Ascending aorta (tissue), 2 donors: ENCODE measurements around the gene MLN. TPM values are rescaled to one million over a fixed set of nuclear protein-coding genes. Genes with fewer than 3 reads are reported as not detected.

Source experiments
- DNase-seq, 2 donors: peaks; one replicate each; pipeline ENCODE4 v3.0.0-alpha.2; 2019; ENCODE audit warnings: low spot score in 2 of 2
- H3K27ac ChIP-seq, 2 donors: fragments of 200-600 bp; sonication (generic); one replicate each; pipeline ENCODE4 v1.5.1; 2016 to 2017; ENCODE audit warnings: mild to moderate bottlenecking in 1 of 2
- H3K27me3 ChIP-seq: fragments of 200-600 bp; sonication (generic); one replicate; pipeline ENCODE4 v1.5.1; 2017
- H3K36me3 ChIP-seq, 2 donors: fragments of 200-600 bp; sonication (generic); one replicate each; pipeline ENCODE4 v1.5.1; 2016
- H3K4me1 ChIP-seq, 2 donors: fragments of 200-600 bp; sonication (generic); one replicate each; pipeline ENCODE4 v1.5.1; 2016 to 2017; ENCODE audit warnings: mild to moderate bottlenecking in 1 of 2
- H3K4me3 ChIP-seq, 2 donors: fragments of 200-600 bp; sonication (generic); one replicate each; pipeline ENCODE4 v1.5.1; 2016 to 2017; ENCODE audit warnings: mild to moderate bottlenecking in 1 of 2
- H3K9me3 ChIP-seq, 2 donors: fragments of 200-600 bp; sonication (generic); one replicate each; pipeline ENCODE4 v1.5.1; 2016
- intact Hi-C: fragments of 100-400 bp; cut with DNase I; formaldehyde crosslinking; loops from one replicate; pipeline ENCODE4 v1.15.1; 2023
- total RNA-seq: library from RNA; depleted of rRNA; stranded (reverse); fragments of >200 nt; gene quantifications from one replicate; pipeline ENCODE4 v1.1.0, GENCODE V29; 2016
- TF ChIP-seq, protein P1 (sequence below), 3 experiments: fragments of 200-600 bp in 2 of 3; fragments of 450-650 bp in 1 of 3; sonication (generic) in 2 of 3; IDR thresholded peaks; one replicate each; pipeline ENCODE4 v1.5.1; 2016 to 2019; ENCODE audit warnings: antibody characterized with exemption in 3 of 3, mild to moderate bottlenecking in 1 of 3, moderate library complexity in 1 of 3

MLN gene
- total RNA-seq, 1 donor from 2014 or later, result not detected

GRCh38 chr6:33755070-33755869 is 48.5 kb downstream of the MLN start:
- TF ChIP-seq, protein P1, sequence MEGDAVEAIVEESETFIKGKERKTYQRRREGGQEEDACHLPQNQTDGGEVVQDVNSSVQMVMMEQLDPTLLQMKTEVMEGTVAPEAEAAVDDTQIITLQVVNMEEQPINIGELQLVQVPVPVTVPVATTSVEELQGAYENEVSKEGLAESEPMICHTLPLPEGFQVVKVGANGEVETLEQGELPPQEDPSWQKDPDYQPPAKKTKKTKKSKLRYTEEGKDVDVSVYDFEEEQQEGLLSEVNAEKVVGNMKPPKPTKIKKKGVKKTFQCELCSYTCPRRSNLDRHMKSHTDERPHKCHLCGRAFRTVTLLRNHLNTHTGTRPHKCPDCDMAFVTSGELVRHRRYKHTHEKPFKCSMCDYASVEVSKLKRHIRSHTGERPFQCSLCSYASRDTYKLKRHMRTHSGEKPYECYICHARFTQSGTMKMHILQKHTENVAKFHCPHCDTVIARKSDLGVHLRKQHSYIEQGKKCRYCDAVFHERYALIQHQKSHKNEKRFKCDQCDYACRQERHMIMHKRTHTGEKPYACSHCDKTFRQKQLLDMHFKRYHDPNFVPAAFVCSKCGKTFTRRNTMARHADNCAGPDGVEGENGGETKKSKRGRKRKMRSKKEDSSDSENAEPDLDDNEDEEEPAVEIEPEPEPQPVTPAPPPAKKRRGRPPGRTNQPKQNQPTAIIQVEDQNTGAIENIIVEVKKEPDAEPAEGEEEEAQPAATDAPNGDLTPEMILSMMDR (IDR thresholded peaks at IDR 0.05), result no peak

DNA sequence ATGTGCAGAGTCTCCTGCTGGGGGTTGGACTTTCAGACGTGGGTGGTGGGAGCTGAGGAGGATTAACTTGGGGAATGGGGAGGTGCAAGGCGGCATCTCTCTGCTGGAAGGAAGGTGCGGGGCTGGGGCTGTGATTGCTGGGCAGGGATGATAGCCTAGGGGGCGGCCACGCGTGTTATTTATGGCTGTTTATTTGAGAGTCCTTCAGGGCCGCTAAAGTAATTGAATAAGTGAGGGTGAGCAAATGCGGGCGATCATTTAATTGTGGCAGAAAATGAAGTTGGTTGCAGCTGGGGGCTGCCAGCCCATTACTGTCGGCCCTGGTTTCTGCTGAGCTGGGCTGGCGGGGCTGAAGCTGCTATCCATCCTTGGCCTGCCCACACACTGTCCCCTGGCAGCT is 49.6 kb downstream of the MLN start:
- H3K4me1 ChIP-seq, result no peaks in the 10 kb centered on the region
- H3K27me3 ChIP-seq, result no peaks in the 10 kb centered on the region
- intact Hi-C loops, result no loop called here
- no peaks in the 10 kb centered on the region for H3K9me3 ChIP-seq
- H3K36me3 ChIP-seq, result no peaks in the 10 kb centered on the region
- TF ChIP-seq, protein P1 (IDR thresholded peaks at IDR 0.05), result no peak
- no peak for DNase-seq
- no peak overlapping the region for H3K4me3 ChIP-seq
- no peak overlapping the region for H3K27ac ChIP-seq

More at GRCh38 chr6:33755070-33755869, 48.5 kb downstream of the MLN start:
- intact Hi-C loops, result no loop called here
- Histone ChIP-seq H3K9me3 (no peaks in the 10 kb centered on the region), H3K27ac (no peak overlapping the region), H3K36me3 (no peaks in the 10 kb centered on the region), H3K4me1 (no peaks in the 10 kb centered on the region), H3K27me3 (no peaks in the 10 kb centered on the region), H3K4me3 (no peak overlapping the region)
- no peak for DNase-seq

DNA sequence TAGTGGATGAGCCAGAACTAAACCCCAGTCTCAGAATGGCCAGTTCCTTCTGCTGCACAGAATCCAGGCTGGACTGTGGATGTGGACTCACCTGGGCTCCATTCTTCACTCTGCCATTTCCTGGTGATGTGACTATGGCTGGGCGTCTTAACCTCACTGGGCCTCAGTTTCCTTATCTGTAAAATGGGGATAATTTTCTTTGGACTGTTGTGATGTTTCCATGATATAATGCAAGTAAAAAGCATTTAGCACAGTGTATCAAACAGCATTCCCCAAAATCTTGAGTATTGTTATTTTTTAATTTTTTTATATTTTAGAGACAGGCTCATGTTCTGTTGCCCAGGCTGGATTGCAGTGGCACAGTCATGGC is 51.2 kb downstream of the MLN start:
- H3K4me3 ChIP-seq, result no peak overlapping the region
- no peak for DNase-seq
- no peaks in the 10 kb centered on the region for H3K36me3 ChIP-seq
- no peaks in the 10 kb centered on the region for H3K9me3 ChIP-seq
- H3K27ac ChIP-seq, result no peak overlapping the region
- no peaks in the 10 kb centered on the region for H3K4me1 ChIP-seq
- intact Hi-C loops, result no loop called here
- TF ChIP-seq, protein P1 (IDR thresholded peaks at IDR 0.05), result no peak
- no peaks in the 10 kb centered on the region for H3K27me3 ChIP-seq

- Histone ChIP-seq H3K9me3 (no peaks in the 10 kb centered on the region), H3K4me1 (no peaks in the 10 kb centered on the region), H3K36me3 (no peaks in the 10 kb centered on the region), H3K27ac (no peak overlapping the region), H3K4me3 (no peak overlapping the region), H3K27me3 (no peaks in the 10 kb centered on the region)
- no peak for DNase-seq
- intact Hi-C loops, result no loop called here
- TF ChIP-seq, protein P1 (IDR thresholded peaks at IDR 0.05), result no peak
Observed at GRCh38 chr6:33751771-33752645, 51.8 kb downstream of the MLN start.

DNA sequence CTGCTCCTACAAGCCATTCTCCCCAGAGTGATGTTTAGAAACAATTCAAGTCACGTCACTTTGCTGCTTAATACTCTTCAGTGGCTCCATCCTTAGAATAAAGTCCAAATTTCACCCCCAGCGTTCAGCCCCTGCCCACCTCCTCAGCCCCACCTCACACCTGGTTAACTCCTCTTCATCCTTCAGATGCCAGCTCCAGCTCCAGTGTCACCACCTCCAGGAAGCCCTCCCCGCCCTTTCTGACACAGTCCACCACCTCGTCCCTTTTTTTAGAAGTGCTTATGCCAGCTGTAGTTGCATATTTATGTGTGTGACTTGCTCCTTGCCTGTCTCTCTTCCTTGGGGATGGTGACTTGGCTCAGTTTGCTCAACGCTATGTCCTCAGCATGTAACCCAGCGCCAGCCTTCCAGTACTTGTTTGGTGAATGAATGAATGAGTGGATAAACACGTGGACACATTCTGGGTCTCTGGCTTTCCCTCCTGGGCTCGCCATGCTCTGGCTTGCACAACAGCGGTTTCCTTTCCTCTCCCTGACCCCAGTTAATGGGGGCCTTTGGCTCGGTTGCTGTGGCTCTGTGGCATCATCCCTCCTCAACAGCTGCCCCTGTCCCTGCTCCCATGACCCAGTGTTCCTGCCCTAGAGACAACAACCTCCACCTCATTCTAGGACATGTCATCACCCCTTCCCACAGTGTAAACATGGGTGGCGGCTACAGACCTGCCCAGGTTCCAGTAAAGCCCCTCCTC is 53.4 kb downstream of the MLN start:
- intact Hi-C loops, result no loop called here
- DNase-seq, result no peak
- H3K4me3 ChIP-seq, result no peak overlapping the region
- H3K27me3 ChIP-seq, result no peaks in the 10 kb centered on the region
- TF ChIP-seq, protein P1 (IDR thresholded peaks at IDR 0.05), result no peak
- no peaks in the 10 kb centered on the region for H3K36me3 ChIP-seq
- no peak overlapping the region for H3K27ac ChIP-seq
- H3K4me1 ChIP-seq, result no peaks in the 10 kb centered on the region
- no peaks in the 10 kb centered on the region for H3K9me3 ChIP-seq
